GM18526 (cell line): Measurements from ENCODE around the gene NDUFA1.

Experiments used
- POLR2A ChIP-seq: IDR thresholded peaks from 3 replicates; pipeline ENCODE4 v1.6.1; 2011; ENCODE audit not compliant: insufficient read length; ENCODE audit errors: extremely low read depth

NDUFA1 gene

DNA sequence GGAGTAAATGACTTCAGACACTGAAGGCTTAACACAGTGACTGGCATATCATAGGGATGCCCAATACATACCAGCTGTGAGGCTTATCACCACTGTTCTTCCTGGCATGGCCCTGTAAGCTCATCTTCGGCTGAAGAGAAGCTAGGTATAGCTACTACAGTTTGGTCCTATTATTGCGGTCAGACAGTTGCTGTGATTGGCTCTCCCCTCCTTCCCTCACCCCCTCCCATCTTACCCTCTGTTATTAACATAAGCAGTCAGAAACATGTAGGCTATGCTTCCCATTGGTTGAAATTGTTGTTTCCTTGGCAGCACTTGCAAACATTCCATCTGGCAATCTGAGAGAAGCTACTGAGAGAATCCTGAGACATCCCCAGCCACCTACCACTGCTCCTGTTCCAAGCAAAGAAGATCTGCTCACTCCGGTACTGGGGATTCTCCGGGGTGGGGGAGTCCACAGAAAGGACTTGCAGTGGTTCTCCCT is 24.3 kb downstream of the NDUFA1 start, which contains the start of gene AKAP14:
Gene AKAP14, plus strand, starts transcription at position 51 of the 484 bp plus-strand sequence. CDS start 7,331 bp downstream, outside the sequence.
- no peak for TF ChIP-seq POLR2A

DNA sequence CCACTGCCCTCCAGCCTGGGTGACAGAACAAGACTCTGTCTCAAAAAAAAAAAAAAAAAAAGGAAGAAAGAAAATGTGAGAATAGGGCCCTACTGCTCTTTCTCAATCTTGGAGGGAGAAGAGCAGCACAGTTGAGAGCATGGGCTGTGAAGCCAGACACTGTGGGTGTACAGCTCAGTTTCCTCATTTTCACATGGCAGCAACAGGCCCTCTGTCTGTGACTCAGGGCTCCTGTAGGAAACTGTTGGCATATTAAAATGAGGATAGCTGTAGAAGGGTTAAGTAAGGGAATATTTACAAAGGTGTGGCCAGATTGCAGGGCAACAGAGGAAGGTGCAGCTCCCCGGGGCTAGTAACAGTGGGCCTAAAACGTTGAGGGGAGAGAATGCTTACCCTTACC is 27.5 kb downstream of the NDUFA1 start:
- TF ChIP-seq POLR2A, result no peak

GRCh38 chrX:119900976-119901375 is 29.3 kb downstream of the NDUFA1 start:
- TF ChIP-seq POLR2A, result no peak

GRCh38 chrX:119916310-119916709 is 44.7 kb downstream of the NDUFA1 start:
- no peak for TF ChIP-seq POLR2A

- TF ChIP-seq POLR2A, result no peak
Measured at GRCh38 chrX:119917877-119918276, 46.2 kb downstream of the NDUFA1 start.

GRCh38 chrX:119919835-119920585 is 48.4 kb downstream of the NDUFA1 start:
- TF ChIP-seq POLR2A, result no peak
